IMR-90 (cell line): ENCODE measurements around the gene SHOX.

ENCODE experiments used
- CEBPB ChIP-seq: IDR thresholded peaks from 2 replicates; pipeline ENCODE4 v1.6.1; 2012; ENCODE audit warnings: low read depth, low read length, improper control_type of control experiment
- MXI1 ChIP-seq: IDR thresholded peaks from 2 replicates; pipeline ENCODE4 v1.6.1; 2012; ENCODE audit warnings: low read depth, mild to moderate bottlenecking, low read length, moderate library complexity, borderline replicate concordance
- POLR2A ChIP-seq: IDR thresholded peaks from 2 replicates; pipeline ENCODE4 v1.6.1; 2012; ENCODE audit warnings: mild to moderate bottlenecking, low read depth, low read length
- RAD21 ChIP-seq: IDR thresholded peaks from 2 replicates; pipeline ENCODE4 v1.6.1; 2012; ENCODE audit warnings: low read length, improper control_type of control experiment
- RCOR1 ChIP-seq: IDR thresholded peaks from 2 replicates; pipeline ENCODE4 v1.6.1; 2012; ENCODE audit warnings: mild to moderate bottlenecking, low read length, improper control_type of control experiment; ENCODE audit not compliant: insufficient replicate concordance
- TF ChIP-seq, protein P1 (sequence below): conservative IDR thresholded peaks from 2 replicates; pipeline ENCODE4 v1.5.1; 2012; ENCODE audit warnings: mild to moderate bottlenecking, low read depth, low read length, improper control_type of control experiment

- TF ChIP-seq, protein P1, sequence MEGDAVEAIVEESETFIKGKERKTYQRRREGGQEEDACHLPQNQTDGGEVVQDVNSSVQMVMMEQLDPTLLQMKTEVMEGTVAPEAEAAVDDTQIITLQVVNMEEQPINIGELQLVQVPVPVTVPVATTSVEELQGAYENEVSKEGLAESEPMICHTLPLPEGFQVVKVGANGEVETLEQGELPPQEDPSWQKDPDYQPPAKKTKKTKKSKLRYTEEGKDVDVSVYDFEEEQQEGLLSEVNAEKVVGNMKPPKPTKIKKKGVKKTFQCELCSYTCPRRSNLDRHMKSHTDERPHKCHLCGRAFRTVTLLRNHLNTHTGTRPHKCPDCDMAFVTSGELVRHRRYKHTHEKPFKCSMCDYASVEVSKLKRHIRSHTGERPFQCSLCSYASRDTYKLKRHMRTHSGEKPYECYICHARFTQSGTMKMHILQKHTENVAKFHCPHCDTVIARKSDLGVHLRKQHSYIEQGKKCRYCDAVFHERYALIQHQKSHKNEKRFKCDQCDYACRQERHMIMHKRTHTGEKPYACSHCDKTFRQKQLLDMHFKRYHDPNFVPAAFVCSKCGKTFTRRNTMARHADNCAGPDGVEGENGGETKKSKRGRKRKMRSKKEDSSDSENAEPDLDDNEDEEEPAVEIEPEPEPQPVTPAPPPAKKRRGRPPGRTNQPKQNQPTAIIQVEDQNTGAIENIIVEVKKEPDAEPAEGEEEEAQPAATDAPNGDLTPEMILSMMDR, result no peak
- no peak for TF ChIP-seq POLR2A
- TF ChIP-seq CEBPB, result no peak
- TF ChIP-seq RAD21, result no peak
- no peak for TF ChIP-seq MXI1
- TF ChIP-seq RCOR1, result no peak
Measured at GRCh38 chrX:675955-676295, 45.3 kb downstream of the SHOX start.
